ENCODE results near the gene VASP.
"Not testable (repeated sequence)": the region's sequence is repeated elsewhere in the genome, so short reads cannot be mapped to it uniquely, and the experiment has no call there.

The VASP gene

DNA sequence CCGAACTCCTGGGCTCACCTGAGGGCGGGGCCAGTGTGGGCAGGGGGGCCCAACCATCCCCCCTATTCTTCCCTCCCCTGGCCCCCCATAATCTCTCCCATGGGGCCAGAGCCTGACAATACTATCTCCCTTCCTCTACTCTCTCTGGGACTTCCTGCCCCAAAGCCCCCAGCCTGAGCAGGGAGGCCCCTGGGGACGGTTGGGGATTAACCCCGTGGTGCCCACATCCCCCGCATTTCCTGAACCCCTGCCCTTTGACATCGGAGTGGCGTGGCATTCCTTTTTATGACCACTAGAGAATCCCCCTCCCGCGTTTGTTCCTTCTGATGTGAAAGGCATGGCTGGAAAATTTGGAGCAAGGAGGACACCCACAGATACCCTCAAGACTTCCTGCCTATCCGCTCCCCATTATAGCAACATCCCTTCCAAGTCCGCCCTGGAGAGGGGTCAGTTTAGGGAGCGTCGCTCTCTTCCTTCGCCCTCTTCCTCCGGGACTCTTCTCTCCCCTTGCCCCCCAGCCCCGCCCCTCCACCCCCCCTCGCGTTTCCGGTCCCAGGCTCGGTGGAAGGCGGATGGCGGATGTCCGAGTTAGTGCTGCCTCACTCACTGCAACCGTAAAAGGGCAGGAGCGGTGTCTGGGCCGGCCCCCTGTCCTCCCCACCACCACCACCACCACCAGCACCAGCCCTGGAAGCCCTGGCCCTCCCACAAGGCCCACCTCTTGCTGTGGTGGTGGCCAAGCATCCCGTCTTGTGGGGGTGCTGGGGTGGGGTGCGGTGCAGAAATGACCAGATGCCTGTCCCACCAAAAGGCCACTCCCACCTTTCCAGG, 1.8 kb downstream of the VASP start (continued):
- TF ChIP-seq, protein P1, sequence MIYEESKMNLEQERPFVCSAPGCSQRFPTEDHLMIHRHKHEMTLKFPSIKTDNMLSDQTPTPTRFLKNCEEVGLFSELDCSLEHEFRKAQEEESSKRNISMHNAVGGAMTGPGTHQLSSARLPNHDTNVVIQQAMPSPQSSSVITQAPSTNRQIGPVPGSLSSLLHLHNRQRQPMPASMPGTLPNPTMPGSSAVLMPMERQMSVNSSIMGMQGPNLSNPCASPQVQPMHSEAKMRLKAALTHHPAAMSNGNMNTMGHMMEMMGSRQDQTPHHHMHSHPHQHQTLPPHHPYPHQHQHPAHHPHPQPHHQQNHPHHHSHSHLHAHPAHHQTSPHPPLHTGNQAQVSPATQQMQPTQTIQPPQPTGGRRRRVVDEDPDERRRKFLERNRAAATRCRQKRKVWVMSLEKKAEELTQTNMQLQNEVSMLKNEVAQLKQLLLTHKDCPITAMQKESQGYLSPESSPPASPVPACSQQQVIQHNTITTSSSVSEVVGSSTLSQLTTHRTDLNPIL (CRISPR knock-in tag; IDR thresholded peaks at IDR 0.05; ENCODE audit: low read depth), result no peak
- TF ChIP-seq TOX (CRISPR knock-in tag; IDR thresholded peaks at IDR 0.05; ENCODE audit: borderline replicate concordance), result no peak
- no peak for TF ChIP-seq ARNTL (CRISPR knock-in tag; IDR thresholded peaks at IDR 0.05; ENCODE audit: borderline replicate concordance, low read depth)
- no peak for TF ChIP-seq CSDC2 (CRISPR knock-in tag; IDR thresholded peaks at IDR 0.05)

DNA sequence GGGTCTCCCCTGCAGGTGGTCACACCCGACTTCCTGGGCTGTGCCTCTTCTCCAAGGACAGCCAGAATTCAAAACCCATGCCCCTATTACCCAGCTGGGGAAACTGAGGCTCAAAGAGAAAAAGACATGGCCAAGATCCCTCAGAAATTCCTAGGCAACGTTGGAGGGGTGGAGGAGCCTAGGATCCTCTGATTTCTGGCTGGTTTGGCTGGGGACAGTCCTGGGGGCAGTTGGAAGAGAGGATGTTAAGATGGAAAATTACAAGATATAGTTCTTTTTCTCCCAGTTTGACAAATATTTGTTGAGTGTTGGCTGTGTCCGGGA, 2.4 kb downstream of the VASP start:
- no peak for ATAC-seq
- no peak for TF ChIP-seq ZFP30 (CRISPR knock-in tag; IDR thresholded peaks at IDR 0.05)

DNA sequence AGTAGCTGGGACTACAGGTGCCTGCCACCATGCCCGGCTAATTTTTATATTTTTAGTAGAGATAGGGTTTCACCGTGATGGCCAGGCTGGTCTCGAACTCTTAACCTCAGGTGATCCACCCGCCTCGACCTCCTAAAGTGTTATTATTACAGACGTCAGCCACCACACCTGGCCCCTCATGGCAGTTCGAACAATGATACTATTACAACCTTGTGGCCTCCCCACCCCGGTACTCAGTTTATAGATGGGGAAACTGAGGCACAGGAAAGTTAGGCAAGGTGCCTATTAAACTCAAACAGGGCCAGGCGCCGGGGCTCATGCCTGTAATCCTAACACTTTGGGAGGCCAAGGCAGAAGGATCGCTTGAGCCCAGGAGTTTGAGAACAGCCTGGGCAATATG, 3.1 kb downstream of the VASP start:
- not testable (repeated sequence) for ATAC-seq

DNA sequence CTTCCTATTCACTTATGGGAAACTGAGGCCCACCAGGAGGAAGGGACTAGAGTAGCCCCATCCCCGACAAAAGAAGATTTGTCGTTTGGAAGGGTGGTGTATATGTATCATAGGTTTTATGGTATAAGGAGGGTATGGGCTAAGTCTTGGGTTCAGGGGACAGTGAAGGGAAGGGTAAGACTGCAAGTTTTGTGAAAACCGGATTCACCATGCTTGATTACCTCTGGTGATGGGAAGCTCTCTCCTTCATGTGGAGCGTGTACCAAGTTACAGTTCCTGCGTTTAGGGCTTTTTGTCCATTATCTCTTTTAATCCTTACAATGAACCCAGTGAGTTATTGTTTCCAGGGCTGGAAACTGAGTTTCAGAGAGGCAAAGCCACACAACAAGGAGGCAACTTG, 3.8 kb downstream of the VASP start:
- TF ChIP-seq, protein P1 (CRISPR knock-in tag; IDR thresholded peaks at IDR 0.05; ENCODE audit: low read depth), result no peak
- TF ChIP-seq CSDC2 (CRISPR knock-in tag; IDR thresholded peaks at IDR 0.05) (no peak), OSR1 (CRISPR knock-in tag; IDR thresholded peaks at IDR 0.05) (no peak), GLIS3 (CRISPR knock-in tag; IDR thresholded peaks at IDR 0.05) (no peak), BACH2 (CRISPR knock-in tag; IDR thresholded peaks at IDR 0.05; ENCODE audit: borderline replicate concordance) (no peak), ZFP3 (CRISPR knock-in tag; IDR thresholded peaks at IDR 0.05) (no peak)
- TF ChIP-seq, protein P2, sequence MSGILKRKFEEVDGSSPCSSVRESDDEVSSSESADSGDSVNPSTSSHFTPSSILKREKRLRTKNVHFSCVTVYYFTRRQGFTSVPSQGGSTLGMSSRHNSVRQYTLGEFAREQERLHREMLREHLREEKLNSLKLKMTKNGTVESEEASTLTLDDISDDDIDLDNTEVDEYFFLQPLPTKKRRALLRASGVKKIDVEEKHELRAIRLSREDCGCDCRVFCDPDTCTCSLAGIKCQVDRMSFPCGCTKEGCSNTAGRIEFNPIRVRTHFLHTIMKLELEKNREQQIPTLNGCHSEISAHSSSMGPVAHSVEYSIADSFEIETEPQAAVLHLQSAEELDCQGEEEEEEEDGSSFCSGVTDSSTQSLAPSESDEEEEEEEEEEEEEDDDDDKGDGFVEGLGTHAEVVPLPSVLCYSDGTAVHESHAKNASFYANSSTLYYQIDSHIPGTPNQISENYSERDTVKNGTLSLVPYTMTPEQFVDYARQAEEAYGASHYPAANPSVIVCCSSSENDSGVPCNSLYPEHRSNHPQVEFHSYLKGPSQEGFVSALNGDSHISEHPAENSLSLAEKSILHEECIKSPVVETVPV (CRISPR knock-in tag; IDR thresholded peaks at IDR 0.05), result no peak
- ATAC-seq, result no peak

DNA sequence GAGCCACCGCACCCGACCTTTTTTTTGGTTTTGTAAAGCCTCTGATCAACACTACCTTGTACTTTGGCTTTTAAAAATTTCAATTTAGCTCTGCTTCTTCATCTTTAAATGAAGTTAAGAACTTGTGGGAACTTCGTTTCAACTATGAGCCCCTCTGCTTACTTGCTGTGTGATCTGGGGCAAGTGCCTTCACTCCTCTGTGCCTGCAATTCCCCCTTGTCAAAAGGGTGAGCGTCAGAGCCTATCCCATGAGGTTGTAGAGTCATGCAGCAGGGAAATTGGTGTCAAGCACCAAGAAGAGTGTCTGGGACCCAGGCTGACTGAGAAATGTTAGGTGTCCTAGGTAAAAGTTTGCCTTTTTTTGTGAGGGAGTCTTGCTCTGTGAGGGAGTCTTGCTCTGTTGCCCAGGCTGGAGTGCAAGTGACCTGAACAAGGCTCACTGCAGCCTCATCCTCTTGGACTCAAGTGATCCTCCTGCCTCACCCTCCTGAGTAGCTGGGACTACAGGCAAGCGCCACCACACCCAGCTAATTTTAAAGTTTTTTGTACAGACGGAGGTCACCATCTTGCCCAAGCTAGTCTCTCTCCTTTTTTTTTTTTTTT, 5.7 kb downstream of the VASP start:
- no peak for ATAC-seq
- TF ChIP-seq, protein P2 (CRISPR knock-in tag; IDR thresholded peaks at IDR 0.05), result no peak
- TF ChIP-seq ZNF565 (CRISPR knock-in tag; conservative IDR thresholded peaks at IDR 0.05; ENCODE audit: low read depth) (no peak), ESRRG (CRISPR knock-in tag; IDR thresholded peaks at IDR 0.05) (no peak), ZNF70 (CRISPR knock-in tag; IDR thresholded peaks at IDR 0.05) (no peak), TCF4 (CRISPR knock-in tag; IDR thresholded peaks at IDR 0.05; ENCODE audit: borderline replicate concordance) (no peak), CSDC2 (CRISPR knock-in tag; IDR thresholded peaks at IDR 0.05) (no peak), OSR1 (CRISPR knock-in tag; IDR thresholded peaks at IDR 0.05) (no peak), ARNTL (CRISPR knock-in tag; IDR thresholded peaks at IDR 0.05; ENCODE audit: borderline replicate concordance, low read depth) (no peak), TOX (CRISPR knock-in tag; IDR thresholded peaks at IDR 0.05; ENCODE audit: borderline replicate concordance) (no peak), ISL1 (CRISPR knock-in tag; IDR thresholded peaks at IDR 0.05) (no peak), SNAI2 (CRISPR knock-in tag; IDR thresholded peaks at IDR 0.05) (no peak), ZFP3 (CRISPR knock-in tag; IDR thresholded peaks at IDR 0.05) (no peak)
- TF ChIP-seq, protein P1 (CRISPR knock-in tag; IDR thresholded peaks at IDR 0.05; ENCODE audit: low read depth), result no peak
- TF ChIP-seq, protein P3, sequence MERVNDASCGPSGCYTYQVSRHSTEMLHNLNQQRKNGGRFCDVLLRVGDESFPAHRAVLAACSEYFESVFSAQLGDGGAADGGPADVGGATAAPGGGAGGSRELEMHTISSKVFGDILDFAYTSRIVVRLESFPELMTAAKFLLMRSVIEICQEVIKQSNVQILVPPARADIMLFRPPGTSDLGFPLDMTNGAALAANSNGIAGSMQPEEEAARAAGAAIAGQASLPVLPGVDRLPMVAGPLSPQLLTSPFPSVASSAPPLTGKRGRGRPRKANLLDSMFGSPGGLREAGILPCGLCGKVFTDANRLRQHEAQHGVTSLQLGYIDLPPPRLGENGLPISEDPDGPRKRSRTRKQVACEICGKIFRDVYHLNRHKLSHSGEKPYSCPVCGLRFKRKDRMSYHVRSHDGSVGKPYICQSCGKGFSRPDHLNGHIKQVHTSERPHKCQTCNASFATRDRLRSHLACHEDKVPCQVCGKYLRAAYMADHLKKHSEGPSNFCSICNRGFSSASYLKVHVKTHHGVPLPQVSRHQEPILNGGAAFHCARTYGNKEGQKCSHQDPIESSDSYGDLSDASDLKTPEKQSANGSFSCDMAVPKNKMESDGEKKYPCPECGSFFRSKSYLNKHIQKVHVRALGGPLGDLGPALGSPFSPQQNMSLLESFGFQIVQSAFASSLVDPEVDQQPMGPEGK (CRISPR knock-in tag; IDR thresholded peaks at IDR 0.05; ENCODE audit: borderline replicate concordance), result no peak
- TF ChIP-seq, protein P4, sequence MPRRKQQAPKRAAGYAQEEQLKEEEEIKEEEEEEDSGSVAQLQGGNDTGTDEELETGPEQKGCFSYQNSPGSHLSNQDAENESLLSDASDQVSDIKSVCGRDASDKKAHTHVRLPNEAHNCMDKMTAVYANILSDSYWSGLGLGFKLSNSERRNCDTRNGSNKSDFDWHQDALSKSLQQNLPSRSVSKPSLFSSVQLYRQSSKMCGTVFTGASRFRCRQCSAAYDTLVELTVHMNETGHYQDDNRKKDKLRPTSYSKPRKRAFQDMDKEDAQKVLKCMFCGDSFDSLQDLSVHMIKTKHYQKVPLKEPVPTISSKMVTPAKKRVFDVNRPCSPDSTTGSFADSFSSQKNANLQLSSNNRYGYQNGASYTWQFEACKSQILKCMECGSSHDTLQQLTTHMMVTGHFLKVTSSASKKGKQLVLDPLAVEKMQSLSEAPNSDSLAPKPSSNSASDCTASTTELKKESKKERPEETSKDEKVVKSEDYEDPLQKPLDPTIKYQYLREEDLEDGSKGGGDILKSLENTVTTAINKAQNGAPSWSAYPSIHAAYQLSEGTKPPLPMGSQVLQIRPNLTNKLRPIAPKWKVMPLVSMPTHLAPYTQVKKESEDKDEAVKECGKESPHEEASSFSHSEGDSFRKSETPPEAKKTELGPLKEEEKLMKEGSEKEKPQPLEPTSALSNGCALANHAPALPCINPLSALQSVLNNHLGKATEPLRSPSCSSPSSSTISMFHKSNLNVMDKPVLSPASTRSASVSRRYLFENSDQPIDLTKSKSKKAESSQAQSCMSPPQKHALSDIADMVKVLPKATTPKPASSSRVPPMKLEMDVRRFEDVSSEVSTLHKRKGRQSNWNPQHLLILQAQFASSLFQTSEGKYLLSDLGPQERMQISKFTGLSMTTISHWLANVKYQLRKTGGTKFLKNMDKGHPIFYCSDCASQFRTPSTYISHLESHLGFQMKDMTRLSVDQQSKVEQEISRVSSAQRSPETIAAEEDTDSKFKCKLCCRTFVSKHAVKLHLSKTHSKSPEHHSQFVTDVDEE (CRISPR knock-in tag; IDR thresholded peaks at IDR 0.05), result no peak

Measured in SK-N-SH treated with all-trans-retinoic acid at 6 μM for 48 hours (cell line).